Measurements from ENCODE around the gene OR2F2. TPM values are rescaled to one million over a fixed set of nuclear protein-coding genes. Genes with fewer than 3 reads are reported as not detected.

Gene OR2F2
- total RNA-seq, 1 experiment from 2014 or later = not detected

DNA sequence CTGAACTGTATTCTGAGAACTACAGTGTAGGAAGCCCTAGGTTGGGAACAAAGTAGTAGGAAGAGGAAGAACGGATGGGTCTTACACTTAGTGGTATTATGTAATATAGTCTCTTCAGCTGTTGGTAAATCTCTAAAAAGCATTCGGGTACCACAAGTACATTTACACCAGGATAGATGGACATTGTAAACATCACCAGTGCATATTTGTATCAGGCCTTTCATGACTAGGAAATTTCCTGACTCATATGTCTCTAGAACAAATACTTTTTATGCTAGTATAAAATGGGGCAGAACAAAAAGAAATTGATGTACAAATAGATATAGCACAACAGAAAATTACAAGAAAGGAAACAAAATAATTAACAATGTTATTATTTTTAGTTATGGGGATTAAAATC is 43.6 kb downstream of the OR2F2 start:
- no peak for DNase-seq (ENCODE audit: low read depth)

DNA sequence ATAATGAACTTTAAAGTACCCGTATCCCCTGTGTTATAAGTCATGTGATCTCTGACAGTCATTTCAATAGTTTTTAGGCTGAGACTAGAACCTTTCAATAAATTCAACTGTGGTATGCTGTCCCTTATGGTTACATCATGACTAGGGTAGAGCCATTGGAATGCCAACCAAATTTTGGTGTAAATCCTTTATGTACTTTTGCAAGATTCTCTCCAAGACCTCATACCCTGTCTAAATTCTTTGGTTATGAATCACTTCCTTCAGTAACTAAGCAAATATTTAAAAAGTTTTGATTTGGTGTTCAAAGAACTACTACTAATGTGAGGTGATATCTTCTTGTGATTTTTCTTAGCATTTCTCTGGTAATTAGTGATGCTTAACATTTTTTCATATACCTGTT is 44.3 kb downstream of the OR2F2 start:
- DNase-seq (ENCODE audit: low read depth) = peak; percentile 62

DNA sequence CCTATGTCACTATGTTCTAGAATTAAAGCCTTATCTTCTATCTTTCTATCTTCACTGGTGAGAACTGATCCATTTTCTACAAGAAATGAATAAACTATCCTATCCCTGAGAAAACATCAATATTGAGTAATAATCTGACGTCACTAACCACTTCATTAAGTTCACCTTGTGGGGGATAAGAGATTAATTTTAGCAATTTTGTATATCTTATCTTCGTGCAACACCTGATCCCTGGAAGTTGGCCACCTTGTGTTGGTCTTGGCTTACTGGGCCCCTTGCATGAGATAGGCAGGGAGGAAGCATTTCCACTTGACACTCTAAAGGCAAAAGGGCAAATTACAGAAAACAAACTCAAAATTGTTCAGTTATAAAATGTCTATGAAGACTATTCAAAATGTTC is 45.0 kb downstream of the OR2F2 start:
- DNase-seq (ENCODE audit: low read depth) = peak; percentile 48

DNA sequence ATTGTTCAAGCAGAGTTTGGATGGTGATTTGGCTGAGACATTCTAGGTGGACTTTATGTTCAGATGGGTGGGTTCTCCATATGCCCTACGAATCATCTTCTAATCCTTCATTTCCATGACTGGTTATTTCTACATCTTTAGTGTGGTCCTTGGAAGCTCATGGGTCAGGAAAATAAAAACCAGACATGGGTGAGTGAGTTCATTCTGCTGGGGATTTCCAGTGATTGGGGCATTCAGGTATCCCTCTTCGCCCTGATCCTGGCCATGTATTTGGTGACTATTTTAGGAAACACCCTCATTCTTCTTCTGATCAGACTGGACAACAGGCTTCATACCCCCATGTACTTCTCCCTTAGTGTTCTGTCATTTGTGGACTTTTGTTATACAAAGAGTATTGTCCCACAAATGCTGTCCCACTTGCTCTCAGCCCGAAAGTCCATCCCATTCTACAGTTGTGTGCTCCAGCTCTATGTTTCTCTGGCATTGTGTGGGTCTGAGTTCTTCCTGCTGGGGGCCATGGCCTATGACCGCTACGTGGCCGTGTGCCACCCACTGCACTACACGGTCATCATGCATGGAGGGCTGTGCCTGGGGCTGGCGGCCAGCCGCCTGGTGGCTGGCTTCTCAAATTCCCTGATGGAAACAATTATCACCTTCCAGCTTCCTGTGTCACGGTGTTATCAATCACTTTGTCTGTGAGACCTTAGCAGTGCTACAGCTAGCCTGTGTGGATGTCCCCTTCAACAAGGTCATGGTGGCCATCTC is 45.9 kb downstream of the OR2F2 start:
- no peak for DNase-seq (ENCODE audit: low read depth)

DNA sequence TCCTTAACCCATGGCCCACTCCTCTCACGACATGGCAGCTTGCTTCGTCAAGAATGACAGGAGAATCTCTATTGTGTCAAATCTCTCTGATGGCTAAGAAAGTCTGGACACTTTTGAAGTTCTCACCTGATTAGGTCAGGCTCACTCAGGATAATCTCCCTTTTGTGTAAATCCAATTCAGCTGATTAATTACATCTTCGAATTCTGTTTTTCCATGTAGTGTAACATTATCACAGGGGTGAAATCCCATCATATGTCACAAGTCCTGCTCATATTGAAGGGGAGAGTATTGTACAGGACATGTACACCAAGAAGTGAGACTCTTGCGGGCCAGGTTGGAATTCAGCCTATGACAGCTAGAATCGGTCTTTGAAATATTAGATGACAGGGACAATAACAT is 48.9 kb downstream of the OR2F2 start:
- no peak for DNase-seq (ENCODE audit: low read depth)

Other genes with a start within 250 kb of the OR2F2 start
- not detected in 2 replicates for gene CTAGE6, start 177.5 kb upstream of the OR2F2 start, total RNA-seq (2014; rRNA removed; shearing (Covaris generic))
- gene TCAF1, start 33.1 kb upstream of the OR2F2 start, total RNA-seq (2014; rRNA removed; shearing (Covaris generic)) = 43.8 and 66.8 TPM in 2 replicates
- gene OR2F1, start 19.6 kb downstream of the OR2F2 start, total RNA-seq (2014; rRNA removed; shearing (Covaris generic)) = not detected in 2 replicates
- not detected in 2 replicates for gene OR6B1, start 65.1 kb downstream of the OR2F2 start, total RNA-seq (2014; rRNA removed; shearing (Covaris generic))
- not detected in 2 replicates for gene OR2A5, start 113.7 kb downstream of the OR2F2 start, total RNA-seq (2014; rRNA removed; shearing (Covaris generic))
- not detected in 2 replicates for gene OR2A25, start 134.6 kb downstream of the OR2F2 start, total RNA-seq (2014; rRNA removed; shearing (Covaris generic))
- not detected in 2 replicates for gene OR2A12, start 151.0 kb downstream of the OR2F2 start, total RNA-seq (2014; rRNA removed; shearing (Covaris generic))
- gene OR2A2, start 174.3 kb downstream of the OR2F2 start, total RNA-seq (2014; rRNA removed; shearing (Covaris generic)) = not detected in 2 replicates
- gene OR2A14, start 187.9 kb downstream of the OR2F2 start, total RNA-seq (2014; rRNA removed; shearing (Covaris generic)) = not detected in 2 replicates
- 0.09 and 0.23 TPM in 2 replicates for gene CTAGE4, start 248.2 kb downstream of the OR2F2 start, total RNA-seq (2014; rRNA removed; shearing (Covaris generic))

All from Daoy (cell line).